ENCODE data around the gene NAV2.

NAV2 gene

GRCh38 chr11:19813158-19813879, 100.7 kb downstream of the NAV2 start:
- no peak for DNase-seq

DNA sequence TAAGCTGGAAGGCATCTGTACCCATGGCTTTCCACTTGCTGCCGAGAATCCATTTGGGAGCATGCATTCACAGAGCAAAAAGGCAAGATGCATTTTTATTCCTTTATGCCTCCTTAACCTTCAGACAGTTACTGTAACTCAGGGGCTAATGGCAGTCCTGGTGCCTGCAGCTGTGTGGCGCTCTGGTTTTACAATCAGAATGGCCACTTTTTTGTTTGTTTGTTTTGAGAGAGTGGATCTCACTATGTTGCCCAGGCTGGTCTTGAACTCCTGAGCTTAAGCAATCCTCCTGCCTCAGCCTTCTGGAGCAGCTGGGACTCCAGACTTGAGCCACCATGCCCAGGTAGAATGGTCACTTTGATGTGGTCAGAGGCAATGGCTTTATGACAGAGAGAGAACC, 101.8 kb downstream of the NAV2 start:
- no peak for DNase-seq

GRCh38 chr11:19816040-19816439, 103.4 kb downstream of the NAV2 start:
- no peak for DNase-seq

- DNase-seq = no peak
Measured at GRCh38 chr11:19816817-19817216, 104.2 kb downstream of the NAV2 start.

DNA sequence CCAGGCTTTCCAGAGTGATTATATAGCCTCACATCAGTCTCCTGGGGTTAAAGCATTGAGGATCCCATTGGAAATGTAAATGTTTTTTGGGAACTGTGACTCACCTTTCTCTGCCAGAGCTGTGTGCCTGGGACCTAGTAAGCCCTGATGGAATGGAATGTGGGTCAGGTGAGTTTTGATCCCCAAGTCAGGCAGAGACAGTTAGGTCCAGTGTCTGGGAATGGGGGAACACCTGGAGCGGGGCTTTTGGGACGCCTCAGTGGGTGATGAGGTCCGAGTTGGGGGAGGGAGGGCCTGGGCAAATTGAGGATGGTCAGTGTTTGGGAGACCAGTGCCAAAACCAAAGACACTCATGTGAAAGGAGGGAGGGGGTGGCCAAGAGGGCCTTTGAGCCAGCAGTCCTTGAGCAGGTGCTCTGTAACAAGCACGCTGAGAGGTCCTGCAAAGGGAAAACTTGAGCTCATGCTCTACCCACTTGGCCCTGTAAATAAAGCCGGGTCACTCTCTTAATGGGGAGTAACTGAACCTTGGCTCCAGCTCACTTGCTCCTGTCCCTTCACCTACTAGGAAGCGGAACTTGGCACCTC, 104.7 kb downstream of the NAV2 start:
- no peak for DNase-seq

DNA sequence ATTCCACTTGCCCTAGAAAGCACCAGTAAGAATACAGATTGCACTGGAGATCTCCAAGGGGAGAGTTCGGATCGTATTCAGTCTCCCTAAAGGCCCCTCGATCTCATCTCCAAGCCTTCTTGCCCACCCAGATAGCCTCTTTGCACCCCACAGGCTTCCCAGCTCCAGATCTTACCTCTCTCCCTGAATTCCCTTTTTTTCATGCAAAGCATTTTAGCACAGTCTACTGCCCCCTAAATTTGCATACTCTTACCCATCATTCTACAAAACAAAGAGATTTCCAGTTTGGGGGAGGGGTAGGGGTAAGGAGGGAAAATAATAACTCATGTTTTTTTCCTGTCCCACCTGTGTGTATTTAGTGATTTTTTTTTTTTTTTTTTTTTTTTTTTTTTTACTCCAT, 105.2 kb downstream of the NAV2 start:
- no peak for DNase-seq

DNA sequence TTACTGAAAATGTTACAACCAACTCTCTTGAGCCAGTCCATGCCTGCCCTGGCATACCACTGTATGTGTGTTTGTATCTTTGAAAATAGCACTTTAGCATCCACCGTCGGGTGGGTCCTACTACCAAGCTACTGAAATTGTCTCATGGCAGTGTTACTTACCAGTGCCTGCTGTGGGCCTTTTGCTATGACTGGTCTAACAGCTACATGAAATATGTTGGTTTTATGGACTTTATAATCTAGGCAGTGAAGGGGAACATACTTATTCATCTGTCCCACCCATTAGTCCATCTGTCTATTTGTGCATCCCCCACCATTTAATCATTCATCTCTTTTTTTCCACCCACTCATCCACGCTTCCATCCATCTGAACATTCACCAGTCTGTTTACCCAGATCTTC, 106.0 kb downstream of the NAV2 start:
- DNase-seq = no peak

DNA sequence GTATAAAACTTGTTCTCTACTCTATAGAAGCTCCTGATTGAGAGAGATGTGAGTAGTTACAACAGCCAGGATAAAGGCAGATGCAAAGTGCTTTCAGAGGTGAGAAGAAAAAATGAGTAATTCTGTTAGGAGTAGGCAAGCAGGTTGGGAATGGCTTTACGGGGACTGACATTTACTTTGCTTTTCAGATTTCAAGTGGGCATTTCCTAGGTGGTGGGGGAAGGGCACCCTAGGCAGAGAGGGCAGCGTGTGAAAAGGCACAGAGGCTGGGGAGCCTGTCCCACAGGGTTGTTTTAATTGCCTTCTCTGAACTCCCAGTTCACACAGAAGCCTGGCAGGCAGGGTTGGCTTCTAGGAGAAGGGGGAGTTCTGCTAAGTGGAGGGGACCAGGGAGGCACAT, 106.5 kb downstream of the NAV2 start:
- no peak for DNase-seq

DNA sequence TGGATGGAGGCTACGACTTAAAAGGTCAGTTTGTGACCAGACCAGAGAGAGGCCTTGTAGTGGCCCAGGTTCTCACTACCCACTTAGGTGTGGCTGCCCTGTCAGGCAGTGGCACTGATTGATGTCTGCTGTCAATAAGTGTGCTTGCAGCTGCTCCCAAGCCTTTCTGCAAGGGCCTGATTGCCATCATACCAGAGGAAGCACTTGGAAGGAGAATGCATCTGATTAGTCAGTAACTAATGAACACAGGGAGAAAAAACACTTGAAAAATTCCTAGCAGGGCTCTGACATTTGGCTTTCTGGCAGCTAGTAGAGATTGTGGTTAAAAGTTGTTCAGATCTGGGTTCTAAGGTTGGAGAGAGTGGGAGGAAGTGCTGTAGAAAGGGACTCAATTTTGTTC, 107.5 kb downstream of the NAV2 start:
- DNase-seq = no peak

DNA sequence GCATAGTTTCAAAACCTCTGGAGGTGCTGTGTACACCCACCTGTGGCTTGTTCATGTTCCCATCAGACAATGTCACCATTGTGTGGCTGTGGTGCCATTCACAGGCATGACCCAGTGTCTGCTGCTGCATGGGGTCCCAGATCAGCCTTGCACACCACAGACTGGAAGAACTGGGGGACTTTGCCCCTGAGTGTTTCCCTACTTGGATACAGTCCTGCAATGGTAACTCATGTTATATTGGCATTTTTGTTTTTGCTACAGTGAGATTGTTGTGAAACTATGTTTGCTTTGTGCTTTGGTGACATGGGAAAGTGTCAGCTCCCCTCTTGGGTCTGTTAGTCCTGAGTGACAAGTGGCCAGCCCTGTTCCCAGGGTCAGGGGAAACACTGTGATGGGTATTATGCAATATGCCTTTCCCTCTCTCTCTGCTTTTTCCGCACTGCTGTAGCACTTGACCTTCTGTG, 108.8 kb downstream of the NAV2 start:
- no peak for DNase-seq

DNA sequence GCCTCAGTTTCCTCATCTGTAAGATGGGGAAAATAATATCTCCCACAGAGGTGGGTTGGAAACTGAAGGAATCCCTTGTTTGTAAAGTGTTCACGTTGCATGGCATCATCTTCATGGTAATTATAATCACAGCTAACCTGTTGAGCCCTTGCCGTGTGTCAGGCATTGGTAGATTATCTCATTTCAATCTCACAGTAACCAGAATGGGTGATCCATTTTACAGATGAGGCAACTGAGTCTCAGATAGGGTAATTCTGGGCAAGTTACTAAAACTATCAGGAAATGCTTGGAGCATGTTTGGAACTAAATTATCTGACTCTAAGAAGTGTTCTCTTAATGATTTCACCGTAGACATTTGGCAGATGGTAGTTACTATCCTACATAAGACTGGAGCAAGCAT, 109.4 kb downstream of the NAV2 start:
- DNase-seq = no peak

- no peak for DNase-seq
Measured at GRCh38 chr11:19822531-19822930, 109.9 kb downstream of the NAV2 start.

GRCh38 chr11:19826606-19827005, 114.0 kb downstream of the NAV2 start:
- DNase-seq = no peak

GRCh38 chr11:19827399-19828135, 114.9 kb downstream of the NAV2 start:
- no peak for DNase-seq

GRCh38 chr11:19828382-19829108, 115.9 kb downstream of the NAV2 start:
- DNase-seq = no peak

DNA sequence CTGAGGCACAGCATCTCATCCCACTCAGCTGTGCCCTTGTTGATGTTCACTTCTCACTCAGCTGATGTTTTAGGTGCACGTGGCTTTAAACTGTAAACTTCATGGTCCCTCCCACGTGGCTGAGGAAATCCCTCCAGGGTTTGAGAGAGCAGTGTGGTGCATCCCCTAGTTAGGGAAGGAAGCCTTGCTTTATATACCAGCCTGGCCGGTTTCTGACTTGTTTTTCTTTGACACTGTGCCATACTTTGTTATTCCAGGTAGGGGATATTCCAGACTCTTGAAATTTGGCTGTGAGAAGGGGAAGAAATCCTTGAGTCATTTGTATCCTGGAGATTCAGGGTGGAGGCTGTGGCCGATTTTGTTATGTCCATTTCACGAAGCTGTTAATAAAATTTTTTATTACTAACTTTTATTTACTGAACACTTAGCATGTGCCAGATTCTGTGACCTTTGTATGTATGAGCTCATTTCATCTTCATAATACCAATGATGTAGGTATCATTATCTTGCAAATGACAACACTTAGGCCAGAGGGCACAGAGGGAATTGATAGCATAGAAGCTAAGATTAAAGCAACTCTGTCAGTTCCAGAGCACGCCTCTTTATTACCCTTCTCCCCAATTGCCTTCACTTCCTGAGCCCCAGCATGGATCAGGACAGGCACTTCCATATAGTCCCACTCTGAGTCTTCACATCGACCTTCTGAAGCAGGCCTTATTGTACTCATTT, 116.6 kb downstream of the NAV2 start:
- DNase-seq = no peak

DNA sequence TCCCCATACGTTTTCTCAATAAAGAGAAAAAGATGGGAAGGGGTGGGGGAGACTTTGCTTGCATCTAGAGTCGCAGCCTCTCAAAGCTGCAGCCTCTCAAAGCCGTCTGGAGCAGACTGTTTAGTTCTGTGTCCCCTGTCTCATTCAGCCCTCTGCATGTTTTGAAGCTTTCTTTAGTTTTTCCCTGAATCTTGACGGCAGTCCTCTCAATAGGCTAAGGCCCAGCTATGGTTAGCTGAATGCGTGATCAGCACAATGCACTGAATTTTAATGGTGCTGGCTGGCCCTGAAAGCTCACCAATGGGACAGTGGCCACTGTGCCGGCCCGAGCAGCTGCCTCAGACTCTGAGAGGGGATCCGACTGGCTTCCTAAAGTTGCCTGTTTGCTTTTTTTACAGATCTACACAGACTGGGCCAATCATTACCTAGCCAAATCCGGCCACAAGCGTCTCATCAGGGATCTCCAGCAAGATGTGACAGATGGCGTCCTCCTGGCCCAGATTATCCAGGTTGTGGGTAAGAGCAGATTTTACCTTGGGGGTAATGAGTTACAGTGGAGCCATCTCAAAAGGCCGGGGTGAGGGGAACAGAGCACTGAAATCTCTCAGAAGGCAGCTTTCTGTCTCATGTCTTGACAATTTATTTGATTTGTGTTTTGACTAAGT, 119.6 kb downstream of the NAV2 start:
- no peak for DNase-seq

DNA sequence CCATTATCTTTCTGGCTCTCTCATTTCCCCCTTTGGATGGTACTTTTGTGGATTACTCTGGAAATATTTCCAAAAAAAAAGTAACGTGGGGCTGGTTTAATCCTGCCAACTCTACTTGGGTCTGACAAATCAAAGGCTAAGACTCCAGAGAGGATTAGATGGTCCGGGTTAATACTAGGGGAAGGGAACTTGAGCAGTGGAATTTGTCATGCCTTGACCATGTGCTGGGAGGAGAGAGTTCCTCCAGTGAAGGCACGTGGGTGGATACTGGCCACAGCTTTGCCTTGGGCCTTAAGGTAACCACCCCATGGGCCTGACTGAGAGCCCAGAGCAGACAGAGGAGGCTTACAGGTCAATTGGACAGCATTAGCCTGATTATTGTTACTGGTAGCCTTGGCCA, 120.3 kb downstream of the NAV2 start:
- DNase-seq = no peak

DNA sequence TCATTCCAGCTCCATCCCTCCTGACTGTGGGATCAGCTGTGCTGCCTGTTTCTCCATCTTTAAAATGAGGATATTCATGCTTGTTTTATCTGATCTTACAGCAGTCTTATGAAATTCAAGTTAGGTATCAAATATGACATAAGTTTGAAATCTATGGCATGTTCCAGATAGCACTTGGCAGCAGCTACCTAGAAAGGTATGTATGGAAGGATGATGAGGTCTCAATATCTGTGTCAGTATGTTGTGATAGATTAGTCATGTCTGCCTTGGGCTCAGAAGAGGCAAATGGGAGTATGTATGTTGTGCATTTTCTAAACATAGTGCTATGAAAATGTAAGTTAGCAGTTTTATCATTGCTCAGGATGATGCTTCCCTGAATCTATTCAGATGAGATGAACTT, 122.1 kb downstream of the NAV2 start:
- DNase-seq = no peak

GRCh38 chr11:19836666-19837065, 124.0 kb downstream of the NAV2 start:
- no peak for DNase-seq

- DNase-seq = no peak
Measured at GRCh38 chr11:19838994-19839768, 126.5 kb downstream of the NAV2 start.
